ENCODE results near the gene EDC3.

DNA sequence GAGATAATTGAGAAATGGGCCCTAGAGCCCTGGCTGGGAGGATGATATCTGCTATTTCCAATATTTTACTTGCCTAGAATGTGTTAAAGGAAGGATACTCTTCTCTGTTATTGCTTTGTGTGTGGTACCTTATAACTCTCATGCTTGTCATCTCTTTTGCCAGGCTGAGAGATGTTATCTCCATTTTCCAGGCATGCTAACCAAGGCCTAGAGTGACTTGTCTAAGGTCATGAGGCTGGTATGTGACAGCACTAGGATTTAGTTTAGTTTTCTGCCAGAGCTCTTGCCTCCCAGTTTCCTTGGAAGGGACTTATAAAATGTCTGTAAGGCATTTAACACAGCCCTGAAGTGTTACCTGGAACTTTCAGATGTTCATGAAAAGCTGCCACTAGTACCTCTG is 78.8 kb downstream of the EDC3 start:
- TF ChIP-seq, protein P1, sequence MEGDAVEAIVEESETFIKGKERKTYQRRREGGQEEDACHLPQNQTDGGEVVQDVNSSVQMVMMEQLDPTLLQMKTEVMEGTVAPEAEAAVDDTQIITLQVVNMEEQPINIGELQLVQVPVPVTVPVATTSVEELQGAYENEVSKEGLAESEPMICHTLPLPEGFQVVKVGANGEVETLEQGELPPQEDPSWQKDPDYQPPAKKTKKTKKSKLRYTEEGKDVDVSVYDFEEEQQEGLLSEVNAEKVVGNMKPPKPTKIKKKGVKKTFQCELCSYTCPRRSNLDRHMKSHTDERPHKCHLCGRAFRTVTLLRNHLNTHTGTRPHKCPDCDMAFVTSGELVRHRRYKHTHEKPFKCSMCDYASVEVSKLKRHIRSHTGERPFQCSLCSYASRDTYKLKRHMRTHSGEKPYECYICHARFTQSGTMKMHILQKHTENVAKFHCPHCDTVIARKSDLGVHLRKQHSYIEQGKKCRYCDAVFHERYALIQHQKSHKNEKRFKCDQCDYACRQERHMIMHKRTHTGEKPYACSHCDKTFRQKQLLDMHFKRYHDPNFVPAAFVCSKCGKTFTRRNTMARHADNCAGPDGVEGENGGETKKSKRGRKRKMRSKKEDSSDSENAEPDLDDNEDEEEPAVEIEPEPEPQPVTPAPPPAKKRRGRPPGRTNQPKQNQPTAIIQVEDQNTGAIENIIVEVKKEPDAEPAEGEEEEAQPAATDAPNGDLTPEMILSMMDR (IDR thresholded peaks at IDR 0.05; ENCODE audit: insufficient read depth, low read length, poor library complexity, severe bottlenecking): no peak
- no peak for TF ChIP-seq EZH2phosphoT487 (conservative IDR thresholded peaks at IDR 0.05; ENCODE audit: low read length)
